Measurements from ENCODE around the gene C1GALT1.

The C1GALT1 gene

DNA sequence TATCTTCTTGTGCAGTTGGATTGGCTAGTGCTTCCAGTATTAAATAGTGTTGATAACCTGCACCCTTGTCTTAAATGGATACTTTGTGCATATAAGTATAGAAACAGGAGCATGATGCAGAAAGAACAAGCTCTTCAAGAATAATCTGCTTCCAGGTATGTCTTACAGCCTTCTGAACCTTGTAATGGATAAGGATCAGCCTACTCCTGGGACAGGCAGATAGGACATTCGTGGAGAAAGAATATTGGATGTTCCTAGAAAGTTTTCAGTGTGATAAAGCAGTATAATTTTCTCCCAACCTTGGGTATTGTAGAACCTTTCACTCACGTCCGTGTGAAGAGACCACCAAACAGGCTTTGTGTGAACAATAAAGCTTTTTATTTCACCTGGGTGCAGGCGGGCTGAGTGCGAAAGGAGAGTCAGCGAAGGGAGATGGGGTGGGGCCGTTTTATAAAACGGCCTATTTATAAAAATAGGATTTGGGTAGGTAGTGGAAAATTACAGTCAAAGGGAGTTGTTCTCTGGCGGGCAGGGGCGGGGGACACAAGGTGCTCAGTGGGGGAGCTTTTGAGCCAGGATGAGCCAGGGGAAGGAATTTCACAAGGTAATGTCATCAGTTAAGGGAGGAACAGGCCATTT is 27.2 kb downstream of the C1GALT1 start:
- Histone ChIP-seq H3K9ac (ENCODE audit: low read length) (no peak overlapping the region), H3K4me2 (ENCODE audit: low read depth, low read length) (no peak overlapping the region), H3K27me3 (replicated peaks; ENCODE audit: insufficient read depth, low read length) (no peaks in the 10 kb centered on the region), H3K36me3 (replicated peaks; ENCODE audit: insufficient read depth, low read length) (no peaks in the 10 kb centered on the region), H3K9me3 (replicated peaks; ENCODE audit: insufficient read depth, low read length) (no peaks in the 10 kb centered on the region), H3K4me3 (ENCODE audit: low read length) (no peak overlapping the region), H2AFZ (ENCODE audit: low read length) (no peak overlapping the region), H3F3A (ENCODE audit: insufficient read depth, low read length) (peaks cover 3% of the 10 kb centered on the region), H3K9me2 (replicated peaks; ENCODE audit: insufficient read depth, low read length) (no peaks in the 10 kb centered on the region), H3K27ac (ENCODE audit: low read length) (no peak overlapping the region), H3K4me1 (ENCODE audit: low read length) (peaks cover 11% of the 10 kb centered on the region), H4K20me1 (ENCODE audit: insufficient read depth, low read length) (no peaks in the 10 kb centered on the region), H3K79me2 (ENCODE audit: low read length) (peaks cover 94% of the 10 kb centered on the region)
- TF ChIP-seq EZH2phosphoT487 (IDR thresholded peaks at IDR 0.05; ENCODE audit: low read length) (no peak), EZH2 (optimal IDR thresholded peaks at IDR 0.05; ENCODE audit: low read depth, low read length) (no peak)
- TF ChIP-seq, protein P1, sequence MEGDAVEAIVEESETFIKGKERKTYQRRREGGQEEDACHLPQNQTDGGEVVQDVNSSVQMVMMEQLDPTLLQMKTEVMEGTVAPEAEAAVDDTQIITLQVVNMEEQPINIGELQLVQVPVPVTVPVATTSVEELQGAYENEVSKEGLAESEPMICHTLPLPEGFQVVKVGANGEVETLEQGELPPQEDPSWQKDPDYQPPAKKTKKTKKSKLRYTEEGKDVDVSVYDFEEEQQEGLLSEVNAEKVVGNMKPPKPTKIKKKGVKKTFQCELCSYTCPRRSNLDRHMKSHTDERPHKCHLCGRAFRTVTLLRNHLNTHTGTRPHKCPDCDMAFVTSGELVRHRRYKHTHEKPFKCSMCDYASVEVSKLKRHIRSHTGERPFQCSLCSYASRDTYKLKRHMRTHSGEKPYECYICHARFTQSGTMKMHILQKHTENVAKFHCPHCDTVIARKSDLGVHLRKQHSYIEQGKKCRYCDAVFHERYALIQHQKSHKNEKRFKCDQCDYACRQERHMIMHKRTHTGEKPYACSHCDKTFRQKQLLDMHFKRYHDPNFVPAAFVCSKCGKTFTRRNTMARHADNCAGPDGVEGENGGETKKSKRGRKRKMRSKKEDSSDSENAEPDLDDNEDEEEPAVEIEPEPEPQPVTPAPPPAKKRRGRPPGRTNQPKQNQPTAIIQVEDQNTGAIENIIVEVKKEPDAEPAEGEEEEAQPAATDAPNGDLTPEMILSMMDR (IDR thresholded peaks at IDR 0.05; ENCODE audit: low read length): no peak
- no peak for DNase-seq

DNA sequence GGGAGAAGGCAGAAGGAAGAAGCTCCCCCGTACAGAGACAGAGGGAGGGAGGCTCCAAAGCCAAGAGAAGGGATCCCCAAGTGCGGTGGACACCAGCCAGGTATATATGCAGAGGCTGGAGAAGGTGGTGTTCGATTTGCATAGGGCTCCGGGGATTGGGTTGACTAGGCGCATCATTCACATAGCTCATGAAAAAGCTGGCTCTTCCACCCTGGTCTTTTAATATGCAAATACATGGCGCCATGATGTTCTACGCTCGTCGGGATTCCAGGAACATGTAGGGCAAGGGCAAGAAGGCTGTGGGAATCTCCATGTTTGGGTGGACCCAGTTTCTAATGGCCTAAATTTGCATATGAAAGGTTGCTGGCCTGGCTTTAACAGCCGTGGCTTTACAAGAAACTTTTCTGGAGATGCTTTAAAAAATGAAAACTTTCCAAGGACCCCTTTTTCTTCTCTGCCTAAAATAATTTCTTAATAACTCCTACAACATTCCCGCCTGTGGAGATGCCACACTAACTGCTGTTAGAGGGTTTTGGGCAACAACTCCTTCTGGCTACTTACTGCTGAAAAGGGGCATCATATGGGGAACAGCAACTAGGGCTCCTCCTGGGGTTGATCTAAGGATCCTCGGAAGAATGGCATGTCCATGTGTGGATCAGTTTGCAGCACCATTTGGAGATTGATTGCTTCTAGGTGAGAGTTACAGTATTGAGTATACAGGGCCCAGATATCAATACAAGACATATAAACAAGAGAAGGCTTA is 28.3 kb downstream of the C1GALT1 start:
- Histone ChIP-seq H3K9me2 (replicated peaks; ENCODE audit: insufficient read depth, low read length) (no peaks in the 10 kb centered on the region), H3K27ac (ENCODE audit: low read length) (no peak overlapping the region), H3K9me3 (replicated peaks; ENCODE audit: insufficient read depth, low read length) (no peaks in the 10 kb centered on the region), H3K27me3 (replicated peaks; ENCODE audit: insufficient read depth, low read length) (no peaks in the 10 kb centered on the region), H3K79me2 (ENCODE audit: low read length) (peaks cover 93% of the 10 kb centered on the region), H3K4me3 (ENCODE audit: low read length) (no peak overlapping the region), H3K9ac (ENCODE audit: low read length) (no peak overlapping the region), H3K4me1 (ENCODE audit: low read length) (0 out of 2 replicates have a peak, but pooled peaks cover 6% of the 10 kb centered on the region), H3K36me3 (replicated peaks; ENCODE audit: insufficient read depth, low read length) (peaks cover 8% of the 10 kb centered on the region; the same call in 1 of the 2 replicates), H2AFZ (ENCODE audit: low read length) (no peak overlapping the region), H4K20me1 (ENCODE audit: insufficient read depth, low read length) (no peaks in the 10 kb centered on the region), H3F3A (ENCODE audit: insufficient read depth, low read length) (no peaks in the 10 kb centered on the region), H3K4me2 (ENCODE audit: low read depth, low read length) (no peak overlapping the region)
- DNase-seq: no peak
- TF ChIP-seq EZH2phosphoT487 (IDR thresholded peaks at IDR 0.05; ENCODE audit: low read length): no peak
- no peak for TF ChIP-seq EZH2 (optimal IDR thresholded peaks at IDR 0.05; ENCODE audit: low read depth, low read length)

DNA sequence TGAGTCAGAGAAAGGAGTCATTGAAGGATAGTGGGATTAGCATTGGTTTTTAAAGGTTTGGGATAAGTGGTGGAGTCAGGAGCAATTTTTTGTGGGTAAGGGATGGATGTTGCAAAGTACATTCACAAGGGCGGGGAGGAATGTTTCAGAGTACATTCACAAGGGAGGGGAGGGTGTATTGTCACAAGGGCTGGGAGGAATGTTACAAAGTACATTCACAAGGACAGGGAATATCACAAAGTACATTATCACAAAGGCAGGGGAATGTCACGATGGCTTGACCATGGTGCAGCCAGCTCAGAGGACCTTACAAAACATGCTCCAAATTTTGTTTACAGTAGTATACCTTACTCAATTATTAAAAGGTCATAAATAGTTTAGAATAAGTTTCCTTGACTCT is 30.3 kb downstream of the C1GALT1 start:
- Histone ChIP-seq H3K4me2 (ENCODE audit: low read depth, low read length) (no peak overlapping the region), H3K9me3 (replicated peaks; ENCODE audit: insufficient read depth, low read length) (no peaks in the 10 kb centered on the region), H3K27ac (ENCODE audit: low read length) (no peak overlapping the region), H3K36me3 (replicated peaks; ENCODE audit: insufficient read depth, low read length) (peaks cover 15% of the 10 kb centered on the region; the same call in 1 of the 2 replicates), H3K4me3 (ENCODE audit: low read length) (no peak overlapping the region), H3K27me3 (replicated peaks; ENCODE audit: insufficient read depth, low read length) (no peaks in the 10 kb centered on the region), H4K20me1 (ENCODE audit: insufficient read depth, low read length) (no peaks in the 10 kb centered on the region), H3K9me2 (replicated peaks; ENCODE audit: insufficient read depth, low read length) (no peaks in the 10 kb centered on the region), H3K9ac (ENCODE audit: low read length) (no peak overlapping the region), H2AFZ (ENCODE audit: low read length) (no peak overlapping the region), H3K79me2 (ENCODE audit: low read length) (peaks cover 89% of the 10 kb centered on the region), H3K4me1 (ENCODE audit: low read length) (0 out of 2 replicates have a peak, but pooled peaks cover 5% of the 10 kb centered on the region), H3F3A (ENCODE audit: insufficient read depth, low read length) (no peaks in the 10 kb centered on the region)
- DNase-seq: no peak
- no peak for TF ChIP-seq EZH2 (optimal IDR thresholded peaks at IDR 0.05; ENCODE audit: low read depth, low read length)
- no peak for TF ChIP-seq EZH2phosphoT487 (IDR thresholded peaks at IDR 0.05; ENCODE audit: low read length)
- TF ChIP-seq, protein P1 (IDR thresholded peaks at IDR 0.05; ENCODE audit: low read length): no peak
